ENCODE data around the gene FLT4.

DNA sequence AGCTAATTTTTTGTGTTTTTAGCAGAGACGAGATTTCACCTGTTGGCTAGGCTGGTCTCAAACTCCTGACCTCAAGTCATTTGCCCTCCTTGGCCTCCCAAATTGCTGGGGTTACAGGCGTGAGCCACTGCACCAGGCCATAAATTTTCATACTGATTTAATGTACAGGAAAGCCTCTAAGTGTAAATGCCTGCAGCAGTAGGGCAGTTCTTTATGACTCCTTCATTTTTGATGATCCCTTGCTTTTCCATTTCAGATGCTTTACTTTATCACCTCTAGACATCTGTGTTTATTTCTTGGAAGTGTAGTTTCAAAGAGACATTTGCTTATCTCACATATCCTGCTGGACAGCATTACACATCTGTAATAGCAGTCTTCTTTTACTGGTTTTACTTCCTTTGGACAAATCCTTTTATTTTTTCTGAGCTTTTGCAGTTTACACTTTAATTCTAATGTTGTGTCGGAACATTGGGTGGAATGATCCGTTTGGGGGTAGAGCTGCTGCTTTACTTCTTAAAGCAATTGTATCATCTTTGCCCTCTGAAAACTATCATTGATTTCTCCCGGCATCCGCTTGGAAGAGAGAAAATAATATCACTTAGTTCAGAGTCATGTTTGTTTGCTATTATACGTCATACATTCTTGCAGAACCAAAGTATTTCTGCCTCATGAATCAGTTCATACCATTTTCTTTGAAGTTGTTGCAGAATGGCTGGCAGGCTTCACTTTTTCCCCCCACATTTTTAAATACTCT is 94.1 kb downstream of the FLT4 start:
- no peak for TF ChIP-seq POLR2AphosphoS5 (IDR thresholded peaks at IDR 0.05; ENCODE audit: borderline replicate concordance, low read depth, low read length)
- no peak for TF ChIP-seq EZH2 (IDR thresholded peaks at IDR 0.05)
- no peak for TF ChIP-seq FOXP2 (optimal IDR thresholded peaks at IDR 0.05; ENCODE audit: control extremely low read depth, extremely low read length, insufficient read depth)

Measured in SK-N-MC (cell line).